Heart left ventricle (tissue), 16 donors: Measurements from ENCODE around the gene NCS1. TPM values are rescaled to one million over a fixed set of nuclear protein-coding genes. Genes with fewer than 3 reads are reported as not detected.

Source experiments
- ATAC-seq, 4 donors: fragments of 200-7000 bp; cut with Tn5 transposase; one replicate each; pipeline ENCODE4 v1.9.1; 2020 to 2022; ENCODE audit warnings: moderate library complexity in 4 of 4, mild to moderate bottlenecking in 3 of 4, moderate number of reproducible peaks in 1 of 4
- DNase-seq, 5 donors: peaks; one replicate each; pipeline ENCODE4 v3.0.0-alpha.2; 2020
- H3K27ac ChIP-seq, 12 donors: fragments of 200-600 bp; sonication (generic) in 4 of 12; one replicate each; pipeline versions ENCODE4 v1.5.0 to v1.8.0; 2016 to 2022; ENCODE audit warnings: mild to moderate bottlenecking in 2 of 12
- H3K27me3 ChIP-seq, 9 donors: fragments of 200-600 bp; sonication (generic) in 2 of 9; one replicate each; pipeline versions ENCODE4 v1.5.1 to v1.8.0; 2016 to 2022; ENCODE audit warnings: mild to moderate bottlenecking in 3 of 9
- H3K36me3 ChIP-seq, 9 donors: fragments of 200-600 bp; sonication (generic) in 2 of 9; one replicate each; pipeline versions ENCODE4 v1.5.0 to v1.8.0; 2018 to 2022; ENCODE audit warnings: mild to moderate bottlenecking in 2 of 9
- H3K4me1 ChIP-seq, 12 donors: fragments of 200-600 bp; sonication (generic) in 4 of 12; one replicate each; pipeline versions ENCODE4 v1.5.0 to v1.8.0; 2016 to 2022; ENCODE audit warnings: mild to moderate bottlenecking in 3 of 12
- H3K4me3 ChIP-seq, 12 donors: fragments of 200-600 bp; sonication (generic) in 4 of 12; one replicate each; pipeline versions ENCODE4 v1.5.0 to v1.8.0; 2017 to 2022; ENCODE audit warnings: mild to moderate bottlenecking in 9 of 12, moderate library complexity in 4 of 12
- H3K9me3 ChIP-seq, 12 donors: fragments of 200-600 bp; sonication (generic) in 4 of 12; one replicate each; pipeline versions ENCODE4 v1.5.0 to v1.8.0; 2016 to 2022; ENCODE audit warnings: mild to moderate bottlenecking in 1 of 12
- POLR2A ChIP-seq, 2 donors: fragments of 450-650 bp; IDR thresholded peaks; one replicate each; pipeline ENCODE4 v1.6.1; 2017; ENCODE audit warnings: antibody characterized with exemption in 2 of 2, mild to moderate bottlenecking in 2 of 2, moderate library complexity in 2 of 2
- WGBS, 4 donors: extraction: QIAGEN DNeasy Blood & Tissue Kit in 2 of 4; methylation state at CpG; one replicate each; pipeline versions ENCODE4 v1.1.5 to v1.1.7; 2013 to 2018; 5-methylcytosine and 5-hydroxymethylcytosine counted together
- intact Hi-C, 10 donors: fragments of 100-400 bp; cut with DNase I; formaldehyde crosslinking; loops; one replicate each; pipeline versions ENCODE4 v1.11.1 to v1.14.2; 2022
- polyA plus RNA-seq, 2 donors: library from polyadenylated mRNA; stranded (reverse); fragments of 200-250 nt; gene quantifications; one replicate each; pipeline ENCODE4 v1.2.3, GENCODE V29; 2013
- total RNA-seq, 9 donors: library from RNA; depleted of rRNA in 2 of 9; stranded (reverse); fragments of >200 nt in 2 of 9; fragmentation: NEBNext Ultra II Directional in 3 of 9; extraction: Animal tissue kit (Norgen Biotek cat#: 25700) in 3 of 9; gene quantifications; one replicate each; pipeline versions ENCODE4 v1.1.0 to v1.2.4, GENCODE V29; 2016 to 2023
- TF ChIP-seq, protein P1 (sequence below), 12 donors: fragments of 200-600 bp; sonication (generic) in 4 of 12; IDR thresholded peaks; one replicate each; pipeline versions ENCODE4 v1.5.0 to v1.8.0; 2018 to 2022; ENCODE audit warnings: antibody characterized with exemption in 12 of 12, mild to moderate bottlenecking in 5 of 12
- donor health status: ischemic (EF 13 %, LVEDD 7.1; RV severe dilation, severe dysfunction).
- donor health status: healthy with polysubstance abuse.
- donor health status: DM: no; HTN: yes; CAD: no.
- donor health status: DM: no; HTN: no; CAD: no.
- donor health status: ischemic (EF 25% LVEDD 6.9; RV normal size, moderate dysfunction).
- donor health status: ischemic (EF 25% LVEDD 5.7; RV mildly dilated, moderate dysfunction).
- donor health status: healthy.
- donor health status: DM: yes; HTN: yes; CAD: no.
- donor health status: ischemic (EF 35%, LVEDD 5.7; RV mildly dilated, moderate dysfunction).
- donor health status: nonischemic (EF 11% LVEDD 7.7; RV severe dilation, severe dysfunction).
- donor health status: DM: yes; HTN: yes; CAD: no.
- donor health status: PGD.
- donor health status: ischemic (EF 29% LVEDD 5.4; RV normal size, mild dysfunction).
- donor health status: nonischemic (EF 23%, LVEDD 6.1; RV moderate dilation, normal function).

The NCS1 gene
- total and polyA plus RNA-seq, 11 donors = 2.3 to 15.9 (median 9.4) TPM

GRCh38 chr9:130265431-130266235, 93.4 kb downstream of the NCS1 start, which contains the start of gene HMCN2:
Gene HMCN2, plus strand, starts transcription at chr9:130265760. Its CDS starts 119 bp downstream, at chr9:130265879.
- no peaks in the 10 kb centered on the region for H3K9me3 ChIP-seq
- DNase-seq (peak in 4 of 5 donors; percentile 48 to 70 (median 66)), ATAC-seq (peak in 3 of 4 donors; percentile 58 to 69 (median 64))
- H3K4me1 ChIP-seq = peaks cover 0 to 56% (median 15%) of the 10 kb centered on the region in 12 donors
- 0 to 3% (median 1%) methylated on average over 23 to 88 of the region's 89 CpGs for WGBS, 4 donors
- H3K36me3 ChIP-seq = no peaks in the 10 kb centered on the region
- TF ChIP-seq, protein P1, sequence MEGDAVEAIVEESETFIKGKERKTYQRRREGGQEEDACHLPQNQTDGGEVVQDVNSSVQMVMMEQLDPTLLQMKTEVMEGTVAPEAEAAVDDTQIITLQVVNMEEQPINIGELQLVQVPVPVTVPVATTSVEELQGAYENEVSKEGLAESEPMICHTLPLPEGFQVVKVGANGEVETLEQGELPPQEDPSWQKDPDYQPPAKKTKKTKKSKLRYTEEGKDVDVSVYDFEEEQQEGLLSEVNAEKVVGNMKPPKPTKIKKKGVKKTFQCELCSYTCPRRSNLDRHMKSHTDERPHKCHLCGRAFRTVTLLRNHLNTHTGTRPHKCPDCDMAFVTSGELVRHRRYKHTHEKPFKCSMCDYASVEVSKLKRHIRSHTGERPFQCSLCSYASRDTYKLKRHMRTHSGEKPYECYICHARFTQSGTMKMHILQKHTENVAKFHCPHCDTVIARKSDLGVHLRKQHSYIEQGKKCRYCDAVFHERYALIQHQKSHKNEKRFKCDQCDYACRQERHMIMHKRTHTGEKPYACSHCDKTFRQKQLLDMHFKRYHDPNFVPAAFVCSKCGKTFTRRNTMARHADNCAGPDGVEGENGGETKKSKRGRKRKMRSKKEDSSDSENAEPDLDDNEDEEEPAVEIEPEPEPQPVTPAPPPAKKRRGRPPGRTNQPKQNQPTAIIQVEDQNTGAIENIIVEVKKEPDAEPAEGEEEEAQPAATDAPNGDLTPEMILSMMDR (IDR thresholded peaks at IDR 0.05) = no peak
- no peak for TF ChIP-seq POLR2A (IDR thresholded peaks at IDR 0.05)
- H3K27me3 ChIP-seq = peaks cover 7 to 53% (median 33%) of the 10 kb centered on the region in 9 donors
- peak within 1 kb of the TSS in 8 of 12 donors; percentile 33 to 84 (median 58) for H3K27ac ChIP-seq
- intact Hi-C loops = loop anchor here in 5 of 10 donors (5.0 to 10.0 kb wide), 3 partner anchors 57 to 77 kb away; no protein-coding TSS in a partner anchor
- H3K4me3 ChIP-seq = peak within 1 kb of the TSS; percentile 13 to 63 (median 47)

DNA sequence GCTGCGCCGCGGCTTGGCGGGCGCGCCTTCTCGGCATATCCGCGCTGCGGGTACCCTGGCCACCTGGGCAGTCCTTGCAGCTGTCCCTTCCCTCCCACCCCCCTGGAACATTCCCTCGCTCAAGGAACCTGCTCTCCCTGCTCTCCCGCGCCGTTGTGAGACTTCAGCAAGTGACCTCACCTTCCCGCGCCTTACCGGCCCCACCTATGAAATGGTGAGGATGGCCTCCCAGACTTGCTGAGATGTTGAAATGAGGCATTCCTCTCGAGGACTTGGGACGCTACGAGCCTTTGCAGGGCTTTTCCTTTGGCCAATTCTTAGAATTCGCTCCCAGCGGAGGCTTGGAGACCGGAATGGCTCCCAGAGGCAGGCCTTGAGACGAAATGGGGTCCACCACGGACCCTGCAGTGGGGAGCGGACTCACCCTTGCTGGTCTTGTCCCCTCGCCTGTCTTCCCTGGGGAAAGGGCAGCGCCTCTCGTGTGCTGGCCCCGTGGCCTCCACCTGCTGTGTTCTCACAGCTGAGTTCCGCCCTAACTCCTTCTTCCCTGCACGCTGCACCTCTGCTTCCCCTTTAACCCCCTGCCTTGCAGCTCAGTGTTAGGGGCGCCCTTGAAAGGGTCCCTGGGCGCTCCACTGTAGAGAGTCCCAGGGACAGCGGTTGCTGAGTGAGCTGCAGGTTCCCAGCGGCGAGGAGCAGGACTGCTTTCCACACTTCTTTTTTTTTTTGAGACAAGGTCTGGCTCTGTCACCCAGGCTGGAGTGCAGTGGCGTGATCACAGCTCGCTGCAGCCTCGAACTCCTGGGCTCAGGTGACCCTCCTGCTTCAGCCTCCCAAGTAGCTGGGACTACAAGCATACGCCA, 94.3 kb downstream of the NCS1 start:
- WGBS, 4 donors = 26 to 55% (median 29%) methylated on average over 13 to 41 of the region's 41 CpGs
- TF ChIP-seq, protein P1 (IDR thresholded peaks at IDR 0.05) = no peak
- TF ChIP-seq POLR2A (IDR thresholded peaks at IDR 0.05) = no peak
- Histone ChIP-seq H3K36me3 (no peaks in the 10 kb centered on the region), H3K27me3 (peaks cover 7 to 53% (median 33%) of the 10 kb centered on the region in 9 donors), H3K4me1 (peaks cover 0 to 62% (median 16%) of the 10 kb centered on the region in 12 donors), H3K9me3 (no peaks in the 10 kb centered on the region), H3K27ac (peak overlapping the region in 8 of 12 donors; percentile 33 to 84 (median 58)), H3K4me3 (peak overlapping the region; percentile 13 to 63 (median 47))
- DNase-seq (no peak), ATAC-seq (peak in 1 of 4 donors; percentile 8)
- intact Hi-C loops = loop anchor here in 5 of 10 donors (5.0 to 10.0 kb wide), 3 partner anchors 56 to 76 kb away; no protein-coding TSS in a partner anchor

DNA sequence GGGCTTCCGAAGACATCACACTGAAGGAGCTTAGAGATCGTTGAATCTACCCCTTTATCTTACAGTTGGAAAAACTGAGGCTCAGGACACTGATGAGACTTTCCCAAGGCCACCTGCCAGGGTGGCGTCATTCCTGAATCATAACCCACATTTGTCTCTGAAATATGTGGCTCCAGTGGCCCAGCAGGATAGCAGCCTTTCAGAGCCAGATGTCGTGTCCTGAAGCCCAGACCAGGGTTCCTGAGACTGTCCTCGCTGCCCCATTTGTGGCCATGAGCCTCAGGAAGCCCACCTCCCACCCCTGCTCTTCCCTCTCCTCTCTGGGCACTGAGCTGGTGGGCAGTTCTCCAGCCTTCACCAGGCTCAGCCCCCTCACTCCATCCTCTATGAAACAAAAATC, 95.7 kb downstream of the NCS1 start:
- H3K36me3 ChIP-seq = no peaks in the 10 kb centered on the region
- WGBS, 4 donors = 84 to 87% (median 85%) methylated on average over 4 to 5 of the region's 5 CpGs
- H3K27me3 ChIP-seq = peaks cover 7 to 40% (median 33%) of the 10 kb centered on the region in 9 donors
- peak overlapping the region in 8 of 12 donors; percentile 32 to 84 (median 66) for H3K27ac ChIP-seq
- intact Hi-C loops = loop anchor here in 5 of 10 donors (5.0 to 10.0 kb wide), 3 partner anchors 54 to 74 kb away; no protein-coding TSS in a partner anchor
- H3K4me3 ChIP-seq = peak overlapping the region in 3 of 12 donors; percentile 16 to 41 (median 36)
- no peaks in the 10 kb centered on the region for H3K9me3 ChIP-seq
- TF ChIP-seq, protein P1 (IDR thresholded peaks at IDR 0.05) = no peak
- TF ChIP-seq POLR2A (IDR thresholded peaks at IDR 0.05) = no peak
- H3K4me1 ChIP-seq = peaks cover 0 to 67% (median 17%) of the 10 kb centered on the region in 12 donors
- ATAC-seq (no peak), DNase-seq (no peak)
